IMR-90 (cell line): ENCODE results near the gene IFNA16.

Experiments
- CEBPB ChIP-seq: IDR thresholded peaks from 2 replicates; pipeline ENCODE4 v1.6.1; 2012; ENCODE audit warnings: low read depth, low read length, improper control_type of control experiment
- CHD1 ChIP-seq: IDR thresholded peaks from 2 replicates; pipeline ENCODE4 v1.6.1; 2012; ENCODE audit warnings: low read depth, low read length, improper control_type of control experiment
- CTCF ChIP-seq: conservative IDR thresholded peaks from 2 replicates; pipeline ENCODE4 v1.5.1; 2012; ENCODE audit warnings: mild to moderate bottlenecking, low read depth, low read length, improper control_type of control experiment
- ELK1 ChIP-seq: fragments of 150-350 bp; IDR thresholded peaks from 2 replicates; pipeline ENCODE4 v1.6.1; 2016; ENCODE audit warnings: low read depth, mild to moderate bottlenecking, low read length, moderate library complexity, borderline replicate concordance
- MAFK ChIP-seq: IDR thresholded peaks from 2 replicates; pipeline ENCODE4 v1.6.1; 2012; ENCODE audit warnings: low read depth, low read length, improper control_type of control experiment
- MAZ ChIP-seq: IDR thresholded peaks from 2 replicates; pipeline ENCODE4 v1.6.1; 2012; ENCODE audit warnings: low read depth, mild to moderate bottlenecking, low read length, improper control_type of control experiment, moderate library complexity, borderline replicate concordance
- POLR2A ChIP-seq: IDR thresholded peaks from 2 replicates; pipeline ENCODE4 v1.6.1; 2012; ENCODE audit warnings: mild to moderate bottlenecking, low read depth, low read length
- RAD21 ChIP-seq: IDR thresholded peaks from 2 replicates; pipeline ENCODE4 v1.6.1; 2012; ENCODE audit warnings: low read length, improper control_type of control experiment
- RCOR1 ChIP-seq: IDR thresholded peaks from 2 replicates; pipeline ENCODE4 v1.6.1; 2012; ENCODE audit warnings: mild to moderate bottlenecking, low read length, improper control_type of control experiment; ENCODE audit not compliant: insufficient replicate concordance
- SMC3 ChIP-seq: fragments of 150-350 bp; IDR thresholded peaks from 2 replicates; pipeline ENCODE4 v1.6.1; 2016; ENCODE audit warnings: low read depth, mild to moderate bottlenecking, antibody characterized with exemption, low read length, moderate library complexity
- USF2 ChIP-seq: fragments of 150-350 bp; IDR thresholded peaks from 2 replicates; pipeline ENCODE4 v1.6.1; 2017; ENCODE audit warnings: mild to moderate bottlenecking, antibody characterized with exemption, low read length, low read depth

- no peak for TF ChIP-seq CTCF
- TF ChIP-seq SMC3 = no peak
- no peak for TF ChIP-seq POLR2A
- no peak for TF ChIP-seq MAZ
- no peak for TF ChIP-seq RAD21
- no peak for TF ChIP-seq CEBPB
- TF ChIP-seq ELK1 = no peak
- no peak for TF ChIP-seq MAFK
- TF ChIP-seq CHD1 = no peak
- no peak for TF ChIP-seq USF2
- no peak for TF ChIP-seq RCOR1
These were observed 45.0 kb downstream of the IFNA16 start for GRCh38 chr9:21172156-21172555.
